Activated T-cell treated with anti-CD3 and anti-CD28 coated beads for 48 hours (primary cell): ENCODE data around the gene PLPPR2.
"Not testable (repeated sequence)": the region's sequence is repeated elsewhere in the genome, so short reads cannot be mapped to it uniquely, and the experiment has no call there.

Source experiments
- DNase-seq: peaks from one replicate; pipeline ENCODE4 v3.0.0-alpha.2; 2020; ENCODE audit warnings: low read depth

PLPPR2 gene, protein sequence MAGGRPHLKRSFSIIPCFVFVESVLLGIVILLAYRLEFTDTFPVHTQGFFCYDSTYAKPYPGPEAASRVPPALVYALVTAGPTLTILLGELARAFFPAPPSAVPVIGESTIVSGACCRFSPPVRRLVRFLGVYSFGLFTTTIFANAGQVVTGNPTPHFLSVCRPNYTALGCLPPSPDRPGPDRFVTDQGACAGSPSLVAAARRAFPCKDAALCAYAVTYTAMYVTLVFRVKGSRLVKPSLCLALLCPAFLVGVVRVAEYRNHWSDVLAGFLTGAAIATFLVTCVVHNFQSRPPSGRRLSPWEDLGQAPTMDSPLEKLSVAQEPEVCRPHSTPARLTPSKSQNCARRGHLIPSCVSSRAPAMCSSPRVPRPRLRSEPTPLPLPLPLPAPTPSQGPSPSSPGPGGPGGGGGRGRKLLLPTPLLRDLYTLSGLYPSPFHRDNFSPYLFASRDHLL

DNA sequence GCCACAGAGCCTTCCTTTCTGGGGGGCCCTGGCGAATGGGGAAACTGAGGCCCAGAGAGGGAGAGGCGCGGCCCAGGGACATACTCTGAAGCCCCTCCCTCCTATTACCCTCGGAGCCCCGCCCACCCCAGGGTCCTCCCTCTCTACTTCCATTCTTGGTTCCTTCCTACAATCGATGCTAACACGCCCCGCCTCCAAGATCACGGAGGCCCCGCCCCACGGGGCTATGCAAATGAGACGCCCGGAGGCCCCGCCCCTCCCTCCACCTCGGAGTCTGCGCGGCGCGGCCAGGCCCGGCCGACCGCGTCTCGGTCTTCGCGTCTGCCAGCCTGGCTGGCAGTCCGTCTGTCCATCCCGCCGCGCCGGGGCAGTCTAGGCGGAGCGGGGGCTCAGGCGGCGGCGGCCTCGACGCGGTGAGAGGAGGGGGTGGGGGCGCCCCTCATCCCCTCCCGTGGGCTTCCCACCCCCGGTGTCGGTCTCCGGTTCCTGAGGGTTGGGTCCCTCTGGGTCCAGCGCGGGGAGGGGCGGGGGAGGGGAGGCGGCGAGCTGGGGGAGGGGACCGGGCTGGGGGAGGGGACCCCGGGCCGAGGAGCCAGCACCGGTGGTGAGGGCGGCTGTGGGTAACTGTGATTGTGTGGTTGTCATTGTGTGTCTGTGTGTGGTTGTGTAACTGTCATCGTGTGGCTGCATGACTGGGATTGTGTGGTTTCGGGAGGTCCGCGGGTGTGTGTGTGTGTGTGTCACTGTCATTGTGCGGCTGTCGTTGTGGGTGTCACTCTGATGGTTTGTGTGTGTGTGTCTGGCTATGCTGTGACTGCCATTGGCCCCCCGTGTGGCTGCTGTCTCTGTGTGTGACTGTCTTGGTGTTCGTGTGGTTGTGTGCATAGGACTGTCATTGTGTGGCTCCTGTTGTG lies at the start of gene PLPPR2:
PLPPR2 (plus strand) TSS at position 273 of the 914 bp plus-strand sequence. CDS start 2,242 bp downstream, outside the sequence.
- peak; percentile 85 for DNase-seq

DNA sequence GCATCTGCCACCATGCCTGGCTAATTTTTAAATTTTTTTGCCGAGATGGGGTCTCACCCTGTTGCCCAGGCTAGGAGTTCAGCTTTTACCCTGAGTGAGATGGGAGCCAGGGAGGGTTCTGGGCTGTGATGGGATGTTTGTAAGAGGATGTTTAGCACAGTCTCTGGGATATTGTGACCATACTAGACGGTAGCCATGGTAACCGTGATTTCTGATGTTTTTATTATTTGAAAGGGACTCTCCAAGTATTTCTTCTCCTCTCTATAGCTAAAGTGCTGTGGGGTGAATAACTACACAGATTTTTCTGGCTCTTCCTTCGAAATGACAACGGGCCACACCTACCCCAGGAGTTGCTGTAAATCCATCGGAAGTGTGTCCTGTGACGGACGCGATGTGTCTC lies 48.9 kb upstream of the PLPPR2 start:
- no peak for DNase-seq

DNA sequence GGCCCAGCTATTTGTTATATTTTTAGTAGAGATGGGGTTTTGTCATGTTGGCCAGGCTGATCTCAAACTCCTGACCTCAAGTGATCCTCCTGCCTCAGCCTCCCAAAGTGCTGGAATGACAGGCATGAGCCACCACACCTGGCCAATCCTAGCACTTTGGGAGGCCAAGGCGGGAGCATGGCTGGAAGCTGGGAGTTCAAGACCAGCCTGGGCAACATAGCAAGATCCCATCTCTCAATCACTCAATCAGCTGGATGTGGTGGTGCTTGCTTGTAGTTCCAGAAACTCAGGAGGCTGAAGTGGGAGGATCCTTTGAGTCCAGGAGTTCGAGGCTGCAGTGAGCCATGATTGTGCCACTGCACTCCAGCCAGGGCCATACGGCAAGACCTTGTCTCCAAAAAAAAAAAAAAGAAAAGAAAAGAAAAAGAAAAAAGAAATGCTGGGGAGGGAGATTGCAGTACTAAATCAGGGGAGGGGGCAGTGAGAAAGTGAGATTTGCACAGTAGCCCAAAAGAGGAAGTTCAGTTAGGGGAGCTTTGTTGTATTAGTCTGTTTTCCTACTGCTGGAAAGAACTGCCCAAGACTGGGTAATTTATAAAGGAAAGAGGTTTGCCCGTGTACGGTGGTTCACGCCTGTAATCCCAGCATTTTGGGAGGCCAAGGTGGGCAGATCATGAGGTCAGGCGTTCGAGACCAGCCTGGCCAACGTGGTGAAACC lies 34.8 kb upstream of the PLPPR2 start:
- DNase-seq = not testable (repeated sequence)

DNA sequence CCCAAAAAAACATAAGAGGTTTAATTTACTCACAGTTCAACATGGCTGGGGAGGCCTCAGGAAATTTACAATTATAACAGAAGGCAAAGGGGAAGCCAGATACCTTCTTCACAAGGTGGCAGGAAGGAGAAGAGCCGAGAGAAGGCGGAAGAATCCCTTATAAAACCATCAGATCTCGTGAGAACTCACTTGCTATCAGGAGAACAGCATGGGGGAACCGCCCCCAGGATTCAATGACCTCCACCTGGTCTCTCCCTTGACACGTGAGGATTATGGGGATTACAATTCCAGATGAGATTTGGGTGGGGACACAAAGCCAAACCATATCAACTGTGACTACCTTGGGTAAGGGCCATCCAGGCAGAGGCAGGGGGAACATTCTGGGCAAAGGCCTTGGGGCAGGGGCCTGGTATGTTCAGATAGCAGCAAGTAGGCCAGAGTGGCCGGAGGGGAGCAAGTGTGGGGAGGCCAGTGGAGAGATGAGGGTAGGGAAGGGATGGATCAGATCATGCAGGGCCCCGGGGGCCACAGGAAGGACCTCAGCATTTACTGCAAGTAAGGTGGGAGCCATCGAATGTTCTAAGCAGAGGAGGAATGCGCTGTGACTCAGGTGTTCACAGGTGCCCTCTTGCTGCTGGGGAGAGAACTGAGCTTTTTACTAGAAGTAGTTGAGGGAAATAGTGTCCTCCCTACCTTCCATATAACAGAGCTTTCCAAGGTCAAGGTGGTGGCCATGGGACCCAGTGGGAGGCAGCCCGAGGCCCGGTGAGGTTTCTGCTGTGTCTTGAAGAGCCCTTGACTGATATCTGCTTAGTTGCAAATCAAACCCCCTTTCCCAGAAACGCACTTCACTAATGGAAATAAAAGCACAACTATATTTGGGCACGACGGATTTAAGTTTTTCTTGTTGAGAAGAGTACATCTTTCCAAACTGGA lies 33.8 kb upstream of the PLPPR2 start:
- no peak for DNase-seq

DNA sequence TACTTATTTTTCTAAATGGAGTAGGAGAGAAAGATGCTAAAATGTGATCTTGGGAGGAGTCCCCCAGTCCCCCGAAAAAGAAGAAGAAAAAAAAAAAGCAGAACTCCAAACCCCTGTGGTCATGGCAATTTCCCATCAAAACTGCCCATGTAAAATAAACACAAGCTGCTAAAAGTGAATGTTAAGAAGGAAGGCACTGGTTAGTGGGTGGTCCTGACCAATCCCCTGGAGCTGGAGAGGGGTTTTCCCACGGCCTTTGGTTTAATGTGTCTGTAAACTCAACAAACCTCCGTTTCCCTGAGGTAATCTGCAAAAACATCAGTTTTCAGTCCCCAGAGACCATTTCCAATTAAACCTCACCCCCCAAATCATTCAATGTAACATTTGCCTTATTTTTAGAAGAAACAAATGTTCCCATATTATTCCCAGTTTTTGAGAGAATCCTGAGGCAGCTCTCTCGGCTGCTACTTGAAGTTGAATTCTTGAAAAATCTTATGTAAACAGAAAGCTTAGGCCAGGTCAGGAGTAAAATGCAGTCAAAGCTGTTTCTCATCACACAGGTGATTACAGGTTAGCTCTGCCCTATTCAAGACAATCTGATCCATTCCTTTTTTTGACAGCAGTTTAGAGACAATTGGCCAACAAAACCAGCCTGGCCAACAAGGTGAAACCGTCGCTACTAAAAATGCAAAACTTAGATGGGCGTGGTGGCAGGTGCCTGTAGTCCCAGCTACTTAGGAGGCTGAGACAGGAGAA lies 32.8 kb upstream of the PLPPR2 start:
- DNase-seq = no peak

DNA sequence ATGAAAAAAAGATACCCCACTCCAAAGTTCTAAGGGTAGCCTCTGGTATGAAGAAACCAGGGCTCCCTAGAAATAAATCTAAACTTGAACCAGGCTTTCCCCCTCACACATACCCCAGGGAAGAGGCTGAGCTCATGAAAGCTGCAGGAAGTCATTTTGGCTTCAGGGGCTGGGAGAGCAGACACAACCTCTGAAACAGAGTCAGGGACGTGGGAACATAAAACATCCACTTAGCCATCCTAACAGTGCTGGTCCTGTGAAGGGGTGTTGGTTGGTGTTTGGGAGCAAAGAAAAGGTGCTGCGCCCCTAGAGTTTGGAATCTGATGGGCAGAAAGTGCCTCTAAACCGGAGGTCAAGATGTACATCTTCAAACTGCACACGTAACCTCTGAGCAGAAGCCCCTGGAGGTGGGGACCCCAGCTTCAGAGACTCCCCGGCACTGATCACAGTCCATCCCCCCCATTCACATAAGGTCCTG lies 31.6 kb upstream of the PLPPR2 start:
- no peak for DNase-seq

DNA sequence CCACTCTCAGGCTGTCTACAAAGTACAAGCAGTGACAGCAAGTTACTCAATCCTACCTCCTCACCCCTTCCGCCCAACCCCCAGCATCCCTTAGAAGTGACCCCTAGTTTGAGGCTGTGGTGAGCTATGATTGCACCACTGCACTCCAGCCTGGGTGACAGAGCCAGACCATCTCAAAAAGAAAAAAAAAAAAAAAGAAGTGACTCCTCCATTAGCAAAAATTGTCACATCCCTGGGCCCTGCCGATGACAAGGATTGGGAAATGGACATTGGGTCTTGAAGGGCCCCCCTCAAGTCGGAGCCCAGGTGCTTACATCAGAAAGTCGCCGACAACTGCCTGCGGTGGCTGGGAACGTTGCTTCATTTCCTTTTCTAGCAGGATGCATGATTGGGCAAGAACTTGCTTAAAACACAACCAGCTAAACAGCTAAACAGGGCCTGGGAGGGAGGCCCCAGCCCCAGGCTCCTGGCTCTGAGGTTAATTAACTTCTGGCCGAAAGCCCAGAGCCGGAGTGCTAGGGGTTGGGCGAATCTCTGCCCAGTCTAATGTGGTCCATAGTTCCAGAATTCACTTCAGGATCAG lies 31.1 kb upstream of the PLPPR2 start:
- DNase-seq = peak; percentile 18

DNA sequence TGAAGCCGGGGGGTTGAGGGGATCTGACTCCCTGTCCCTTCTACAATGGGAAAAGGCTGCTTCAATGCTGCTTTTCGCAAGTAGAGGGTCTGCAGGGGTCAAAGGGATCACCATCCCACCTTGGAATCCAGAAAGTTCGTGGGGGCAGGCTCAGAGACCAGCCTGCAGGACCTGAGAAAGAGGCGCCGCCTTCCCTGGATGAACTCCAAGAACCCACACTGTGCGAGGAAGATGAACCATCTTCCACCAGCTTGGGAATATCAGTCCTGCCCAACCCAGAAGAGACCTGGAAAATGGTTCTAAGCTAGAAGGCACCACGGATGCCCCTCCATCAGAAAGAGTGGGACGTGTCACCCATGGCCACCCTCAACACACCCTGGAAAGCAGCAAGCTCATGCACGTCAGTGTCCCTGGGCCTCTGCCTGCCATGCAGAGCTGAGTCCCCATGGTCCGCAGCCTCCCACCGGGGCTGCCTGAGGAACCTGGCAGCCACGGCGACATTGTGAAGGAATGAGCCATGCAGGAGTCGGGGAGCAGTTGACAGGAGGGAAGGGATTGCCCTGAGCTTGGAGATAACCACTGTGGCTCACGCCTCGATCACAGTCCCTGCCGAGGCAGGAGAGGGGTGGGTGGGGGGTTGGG lies 30.4 kb upstream of the PLPPR2 start:
- no peak for DNase-seq

DNA sequence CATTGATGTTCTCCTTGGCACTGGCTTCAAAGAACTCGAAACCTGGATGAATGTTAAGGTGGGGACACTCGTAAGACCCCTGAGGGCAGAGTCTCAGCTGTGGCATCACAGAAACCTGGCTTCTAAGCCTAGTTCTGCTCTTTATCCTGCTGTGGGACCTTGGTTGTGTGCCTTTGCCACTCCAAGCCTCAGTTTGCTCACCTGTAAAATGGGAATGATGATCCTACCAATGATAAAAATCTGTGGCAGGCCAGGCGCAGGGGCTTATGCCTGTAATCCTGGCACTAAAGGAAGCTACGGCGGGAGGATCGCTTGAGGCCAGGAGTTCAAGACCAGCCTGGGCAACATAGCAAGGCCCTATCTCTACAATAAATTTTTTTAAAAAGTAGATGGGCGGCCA lies 29.7 kb upstream of the PLPPR2 start:
- no peak for DNase-seq

DNA sequence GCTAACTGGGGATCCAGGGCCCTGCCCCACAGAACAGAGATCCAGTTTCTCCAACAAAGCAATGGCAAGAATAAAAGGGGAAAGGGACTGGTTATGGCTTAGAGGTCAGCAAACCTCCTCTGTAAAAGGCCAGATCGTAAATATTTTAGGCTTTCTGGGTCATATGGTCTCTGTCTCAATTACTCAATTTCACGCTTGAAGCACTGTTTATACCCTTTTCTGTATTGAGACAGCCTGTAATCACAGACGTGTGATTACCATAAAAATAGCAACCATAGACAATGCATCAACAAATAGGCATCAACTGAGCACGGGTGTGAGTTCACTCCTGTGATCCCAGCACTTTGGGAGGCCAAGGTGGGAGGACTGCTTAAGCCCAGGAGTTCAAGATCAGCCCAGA lies 25.1 kb upstream of the PLPPR2 start:
- no peak for DNase-seq

DNA sequence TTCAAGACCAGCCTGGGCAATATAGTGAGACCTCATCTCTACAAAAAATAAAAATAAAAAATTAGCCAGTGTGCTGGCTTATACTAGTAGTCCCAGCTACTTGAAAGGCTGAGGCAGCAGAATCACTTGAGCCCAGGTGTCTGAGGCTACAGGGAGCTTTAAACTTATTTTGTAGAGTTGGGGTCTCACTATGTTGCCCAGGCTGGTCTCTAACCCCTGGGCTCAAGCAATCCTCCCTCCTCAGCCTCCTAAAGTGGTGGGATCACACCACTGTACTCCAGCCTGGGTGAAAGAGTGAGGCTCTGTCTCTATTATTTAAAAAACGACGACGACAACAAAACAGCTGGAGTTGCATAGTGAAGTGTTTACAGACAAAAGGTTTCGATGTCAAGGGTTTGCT lies 23.7 kb upstream of the PLPPR2 start:
- no peak for DNase-seq

DNA sequence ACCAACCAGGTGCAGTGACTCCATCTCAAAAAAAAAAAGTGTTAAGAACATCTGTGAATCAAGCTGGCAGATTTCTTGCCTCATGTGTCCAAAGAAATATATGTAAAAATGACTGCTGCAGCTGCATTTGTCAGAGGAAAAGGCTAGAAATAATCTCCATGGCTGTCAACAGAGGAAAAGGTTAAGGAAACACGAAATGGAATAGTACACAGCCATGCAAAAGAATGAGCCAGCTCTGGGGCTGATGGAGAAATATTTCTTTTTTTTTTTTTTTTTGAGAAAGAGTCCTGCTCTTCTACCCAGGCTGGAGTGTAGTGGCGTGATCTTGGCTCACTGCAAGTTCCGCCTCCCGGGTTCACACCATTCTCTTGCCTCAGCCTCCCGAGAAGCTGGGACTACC lies 22.4 kb upstream of the PLPPR2 start:
- no peak for DNase-seq

DNA sequence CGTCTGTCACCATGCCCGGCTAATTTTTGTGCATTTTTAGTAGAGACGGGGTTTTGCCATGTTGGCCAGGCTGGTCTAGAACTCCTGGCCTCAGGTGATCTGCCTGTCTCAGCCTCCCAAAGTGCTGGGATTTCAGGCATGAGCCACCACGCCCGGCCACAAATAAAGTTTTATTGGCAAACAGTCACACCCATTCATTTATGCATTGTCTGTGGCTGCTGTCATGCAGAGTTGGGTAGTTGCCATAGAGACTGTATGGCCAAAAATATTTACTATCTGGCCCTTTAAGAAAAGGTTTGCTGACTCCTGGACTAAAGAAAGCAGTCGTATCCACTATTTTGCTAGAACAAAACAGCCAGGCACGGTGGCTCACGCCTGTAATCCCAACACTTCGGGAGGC lies 21.4 kb upstream of the PLPPR2 start:
- not testable (repeated sequence) for DNase-seq

DNA sequence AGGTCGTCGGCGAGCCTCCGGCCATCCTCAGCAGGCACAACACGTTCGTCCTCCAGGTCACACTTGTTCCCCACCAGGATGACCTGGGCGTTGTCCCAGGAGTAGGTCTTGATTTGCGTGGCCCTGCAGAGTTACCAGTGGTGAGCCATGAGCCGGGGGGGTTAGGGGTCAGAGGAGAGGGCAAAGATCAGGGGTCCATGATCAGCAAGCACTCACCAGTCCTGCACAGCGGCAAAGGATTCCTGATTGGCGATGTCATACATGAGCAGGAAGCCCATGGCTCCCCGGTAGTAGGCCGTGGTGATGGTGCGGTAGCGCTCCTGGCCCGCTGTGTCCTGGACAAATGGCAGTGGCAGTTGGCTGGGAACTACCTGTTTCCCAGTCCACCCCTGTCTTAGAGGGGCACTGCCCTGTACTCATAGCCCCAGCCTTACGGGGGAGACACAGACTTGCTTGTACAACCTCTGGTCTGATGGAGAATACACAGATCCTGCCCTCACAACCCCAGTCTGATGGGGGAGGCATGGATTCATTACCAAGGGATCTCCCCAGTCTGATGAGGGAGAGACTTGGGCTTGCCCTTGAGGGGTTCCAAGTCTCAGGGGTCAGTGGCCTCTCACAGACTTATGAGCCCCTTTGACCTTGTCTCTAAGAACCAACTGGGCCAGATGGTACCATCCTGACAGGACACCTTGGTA lies 19.6 kb upstream of the PLPPR2 start:
- DNase-seq = no peak

DNA sequence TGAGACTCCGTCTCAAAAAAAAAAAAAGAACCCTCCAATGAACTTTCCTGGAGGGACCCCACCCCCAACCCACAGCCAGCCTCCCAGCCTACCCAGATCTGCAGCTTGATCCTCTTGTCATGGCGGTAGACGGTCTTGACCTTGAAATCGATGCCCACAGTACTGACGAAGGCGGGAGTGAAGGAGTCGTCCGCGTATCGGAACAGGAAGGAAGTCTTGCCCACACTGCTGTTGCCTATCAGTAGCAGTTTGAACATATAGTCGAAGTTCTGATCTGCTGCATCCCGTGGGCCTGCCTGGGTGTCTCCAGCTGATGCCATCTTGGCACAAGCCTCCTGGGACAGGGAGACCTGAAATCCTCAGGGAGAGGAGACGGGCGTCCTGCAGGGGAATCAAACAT lies 18.2 kb upstream of the PLPPR2 start:
- DNase-seq = no peak

DNA sequence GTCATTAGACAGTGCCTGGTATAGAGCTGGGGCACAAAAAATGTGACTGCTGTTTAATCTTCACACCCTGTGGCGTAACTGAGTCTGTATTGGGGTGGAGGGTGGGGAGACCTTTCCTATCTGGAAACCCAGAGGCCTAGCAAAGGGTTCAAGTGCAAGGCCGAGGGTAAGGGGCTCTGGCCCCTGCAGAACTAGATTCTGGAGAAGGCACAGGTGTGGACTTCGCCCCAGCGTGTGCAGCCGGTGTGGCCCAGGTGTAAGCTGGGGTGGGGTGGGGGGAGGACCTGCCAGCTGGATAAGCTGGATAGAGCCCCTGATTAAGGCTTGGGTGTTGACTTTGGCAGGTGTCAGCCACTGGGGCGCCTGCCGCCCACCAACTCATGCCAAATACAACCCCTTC lies 17.1 kb upstream of the PLPPR2 start:
- no peak for DNase-seq

DNA sequence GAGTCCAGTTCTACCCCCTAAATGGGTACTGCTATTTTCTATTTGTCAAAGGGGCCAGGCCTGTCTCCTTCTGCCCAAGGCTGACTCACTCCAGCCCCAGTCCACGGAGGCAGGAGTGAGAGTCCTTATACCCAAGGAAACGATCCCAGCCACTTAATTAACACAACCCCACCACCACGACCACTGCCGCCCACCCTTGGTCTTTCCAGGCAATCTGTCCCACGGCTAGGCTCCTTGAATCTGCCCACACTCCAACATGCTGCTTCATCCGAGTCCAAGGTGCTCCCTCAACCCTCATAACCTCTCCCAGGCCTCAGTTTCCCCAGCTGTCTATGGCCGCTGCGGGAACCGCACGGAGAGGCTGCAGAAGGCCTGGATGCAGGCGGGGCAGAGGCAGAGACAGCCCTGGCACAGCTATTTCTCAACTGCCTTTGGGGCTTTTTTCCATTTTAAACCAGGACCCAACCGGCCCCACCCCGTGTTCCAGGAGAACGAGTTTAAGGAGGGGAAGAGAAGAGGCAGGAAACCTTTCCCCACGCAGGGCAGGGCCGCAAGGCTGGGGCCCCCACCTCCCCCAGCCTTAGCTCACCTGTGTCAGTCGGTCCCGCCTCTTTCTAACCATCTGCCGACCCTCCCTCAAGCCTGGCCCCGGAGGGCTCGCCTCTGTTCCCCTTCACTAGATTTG lies 16.5 kb upstream of the PLPPR2 start:
- no peak for DNase-seq
